Measurements from ENCODE around the gene PLXDC1. TPM values are rescaled to one million over a fixed set of nuclear protein-coding genes. Genes with fewer than 3 reads are reported as not detected.

The PLXDC1 gene
- total RNA-seq, 1 donor from 2014 or later, result 2.3 TPM

- DNase-seq (ENCODE audit: low spot score, unreplicated experiment), result no peak
- no peak for TF ChIP-seq CTCF (IDR thresholded peaks at IDR 0.05; ENCODE audit: unreplicated experiment)
- H3K9me3 Mint-ChIP-seq (ENCODE audit: low read depth), result no peaks in the 10 kb centered on the region
- no peaks in the 10 kb centered on the region for H3K4me1 Mint-ChIP-seq (ENCODE audit: low read depth)
- no peak overlapping the region for H3K4me3 Mint-ChIP-seq (ENCODE audit: low read depth)
- no peaks in the 10 kb centered on the region for H3K27me3 Mint-ChIP-seq
- H3K36me3 Mint-ChIP-seq (ENCODE audit: insufficient read depth), result peaks cover 9% of the 10 kb centered on the region
- no peak overlapping the region for H3K27ac Mint-ChIP-seq
Observed at GRCh38 chr17:39177256-39177655, 25.8 kb upstream of the PLXDC1 start.

DNA sequence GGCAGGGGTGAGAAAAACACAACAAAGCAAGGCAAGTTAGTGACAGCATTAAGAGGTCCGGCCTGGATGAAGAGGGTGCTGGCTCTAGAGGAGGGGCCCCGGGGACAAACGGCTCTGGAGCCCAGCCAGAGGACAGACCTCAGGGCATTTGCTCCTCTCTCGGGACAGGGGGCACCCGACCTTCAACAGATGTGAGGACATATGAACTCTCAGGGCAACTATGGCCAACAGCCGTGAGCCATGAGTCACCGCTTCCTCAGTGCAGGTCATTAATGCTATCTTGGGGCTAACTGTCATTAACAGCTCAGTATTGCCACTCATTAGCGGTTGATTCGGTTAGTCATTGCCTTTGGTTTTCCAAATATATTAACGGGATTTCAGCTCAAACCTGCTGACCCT, 24.3 kb upstream of the PLXDC1 start:
- no peak overlapping the region for H3K27ac Mint-ChIP-seq
- DNase-seq (ENCODE audit: low spot score, unreplicated experiment), result no peak

DNA sequence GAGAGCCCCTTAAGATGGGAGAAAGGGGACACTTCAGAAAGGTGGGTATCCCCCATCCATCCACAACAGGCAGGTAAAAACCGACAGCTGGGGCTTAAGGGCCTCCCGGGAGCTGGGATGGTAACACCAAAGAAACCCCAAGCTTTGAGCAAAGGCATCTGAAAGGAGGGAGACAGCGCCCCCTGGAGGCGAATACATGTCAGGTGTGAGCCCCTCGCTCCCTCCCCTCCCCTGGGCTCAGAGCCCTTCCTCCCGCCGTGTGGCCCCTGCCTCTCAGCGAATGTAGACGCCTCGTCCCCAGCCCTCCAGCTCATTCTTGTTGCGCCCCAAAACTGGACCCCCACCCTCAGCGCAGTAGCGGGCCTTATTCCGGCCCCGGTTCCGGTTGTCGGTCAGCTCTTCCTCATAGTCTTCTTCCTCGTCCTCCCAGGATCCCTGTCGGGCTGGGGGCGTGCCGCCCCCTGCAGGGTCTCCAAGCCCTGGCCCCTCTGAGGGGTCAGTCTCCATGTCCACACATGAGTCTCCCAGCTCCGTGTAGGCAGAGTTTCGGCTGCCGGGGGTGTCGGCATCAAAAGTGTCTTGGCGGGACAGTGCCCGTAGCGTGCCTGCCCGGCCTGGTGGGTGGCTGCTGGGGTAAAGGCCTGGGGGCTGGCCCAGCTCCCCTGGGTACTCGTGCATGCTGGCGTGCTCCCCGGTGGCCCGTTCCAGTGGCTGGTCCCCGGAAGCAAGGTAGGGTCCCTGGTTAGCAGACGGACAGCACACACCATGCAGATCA, 23.7 kb upstream of the PLXDC1 start:
- peak; percentile 65 for DNase-seq (ENCODE audit: low spot score, unreplicated experiment)
- Mint-ChIP-seq H3K4me3 (ENCODE audit: low read depth) (no peak overlapping the region), H3K4me1 (ENCODE audit: low read depth) (no peaks in the 10 kb centered on the region), H3K27ac (no peak overlapping the region), H3K36me3 (ENCODE audit: insufficient read depth) (peaks cover 9% of the 10 kb centered on the region), H3K27me3 (no peaks in the 10 kb centered on the region), H3K9me3 (ENCODE audit: low read depth) (no peaks in the 10 kb centered on the region)
- TF ChIP-seq CTCF (IDR thresholded peaks at IDR 0.05; ENCODE audit: unreplicated experiment), result peak; percentile 89

More for the DNA sequence above, 24.3 kb upstream of the PLXDC1 start:
- H3K9me3 Mint-ChIP-seq (ENCODE audit: low read depth), result no peaks in the 10 kb centered on the region
- no peak for TF ChIP-seq CTCF (IDR thresholded peaks at IDR 0.05; ENCODE audit: unreplicated experiment)
- H3K4me3 Mint-ChIP-seq (ENCODE audit: low read depth), result no peak overlapping the region
- H3K27me3 Mint-ChIP-seq, result no peaks in the 10 kb centered on the region
- no peaks in the 10 kb centered on the region for H3K4me1 Mint-ChIP-seq (ENCODE audit: low read depth)
- peaks cover 9% of the 10 kb centered on the region for H3K36me3 Mint-ChIP-seq (ENCODE audit: insufficient read depth)

DNA sequence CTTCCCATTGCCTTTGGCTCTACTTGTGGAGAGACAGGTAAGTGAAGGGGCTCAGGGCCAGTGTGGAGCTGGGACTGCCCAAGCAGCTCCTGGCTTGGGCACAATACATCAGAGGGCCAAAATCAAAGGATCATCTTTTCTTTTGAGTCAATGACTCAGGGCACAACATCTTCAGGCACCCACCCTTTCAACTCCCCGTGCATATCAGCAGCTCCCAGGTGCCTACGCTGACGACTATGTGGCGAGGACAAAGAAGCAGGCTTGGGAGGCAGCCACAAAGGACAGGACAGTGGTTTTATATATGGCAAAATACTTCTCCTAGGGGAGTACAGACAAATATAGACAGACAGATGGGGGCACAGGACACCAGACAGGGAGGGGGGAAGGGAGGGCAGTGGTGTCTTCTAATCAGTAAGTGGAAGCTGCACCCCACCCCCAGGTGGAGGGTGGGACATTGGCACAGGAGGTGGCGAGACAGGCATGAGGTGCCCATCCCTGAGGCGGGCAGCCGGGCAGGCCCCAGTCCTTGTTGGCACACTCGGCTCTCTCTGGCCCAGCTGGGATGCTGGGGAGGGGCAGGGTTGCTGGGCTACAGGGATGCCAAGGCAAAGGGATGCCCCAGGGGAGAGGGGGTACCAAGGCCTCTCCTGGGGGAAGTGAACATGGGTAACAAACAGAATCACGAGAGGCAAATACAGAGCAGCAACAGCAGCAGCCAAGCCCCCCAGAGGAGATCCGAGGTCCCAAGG, 22.3 kb upstream of the PLXDC1 start:
- H3K27me3 Mint-ChIP-seq, result peaks cover 4% of the 10 kb centered on the region
- TF ChIP-seq CTCF (IDR thresholded peaks at IDR 0.05; ENCODE audit: unreplicated experiment), result no peak
- no peak overlapping the region for H3K27ac Mint-ChIP-seq
- H3K9me3 Mint-ChIP-seq (ENCODE audit: low read depth), result no peaks in the 10 kb centered on the region
- peaks cover 9% of the 10 kb centered on the region for H3K36me3 Mint-ChIP-seq (ENCODE audit: insufficient read depth)
- DNase-seq (ENCODE audit: low spot score, unreplicated experiment), result no peak
- no peak overlapping the region for H3K4me3 Mint-ChIP-seq (ENCODE audit: low read depth)
- no peaks in the 10 kb centered on the region for H3K4me1 Mint-ChIP-seq (ENCODE audit: low read depth)

- no peaks in the 10 kb centered on the region for H3K9me3 Mint-ChIP-seq (ENCODE audit: low read depth)
- no peak overlapping the region for H3K4me3 Mint-ChIP-seq (ENCODE audit: low read depth)
- TF ChIP-seq CTCF (IDR thresholded peaks at IDR 0.05; ENCODE audit: unreplicated experiment), result no peak
- DNase-seq (ENCODE audit: low spot score, unreplicated experiment), result no peak
- peaks cover 9% of the 10 kb centered on the region for H3K36me3 Mint-ChIP-seq (ENCODE audit: insufficient read depth)
- no peak overlapping the region for H3K27ac Mint-ChIP-seq
- H3K27me3 Mint-ChIP-seq, result peaks cover 4% of the 10 kb centered on the region
- no peaks in the 10 kb centered on the region for H3K4me1 Mint-ChIP-seq (ENCODE audit: low read depth)
Observed at GRCh38 chr17:39173080-39173479, 21.6 kb upstream of the PLXDC1 start.
